GM19468 (cell line): Measurements from ENCODE around the gene MYO5A.
A peak's percentile ranks its signal among the peaks of the same experiment; 100 is the strongest.
"Not testable (repeated sequence)": the region's sequence is repeated elsewhere in the genome, so short reads cannot be mapped to it uniquely, and the experiment has no call there.

ENCODE experiments used
- ATAC-seq: cut with Tn5 transposase; IDR thresholded peaks from one replicate; pipeline ENCODE4 v1.9.1; 2021; ENCODE audit warnings: mild to moderate bottlenecking, moderate library complexity, moderate number of reproducible peaks; ENCODE audit not compliant: unreplicated experiment; ENCODE audit errors: extremely low read depth

Gene MYO5A

GRCh38 chr15:52509500-52510245, 19.0 kb downstream of the MYO5A start:
- ATAC-seq, result no peak

GRCh38 chr15:52506549-52506948, 22.1 kb downstream of the MYO5A start:
- no peak for ATAC-seq

GRCh38 chr15:52505151-52505550, 23.5 kb downstream of the MYO5A start:
- no peak for ATAC-seq

- no peak for ATAC-seq
These were observed 24.7 kb downstream of the MYO5A start for GRCh38 chr15:52503788-52504496.

GRCh38 chr15:52502608-52503007, 26.1 kb downstream of the MYO5A start:
- no peak for ATAC-seq

- no peak for ATAC-seq
These were observed 29.2 kb downstream of the MYO5A start for GRCh38 chr15:52499506-52499905.

- no peak for ATAC-seq
These were observed 30.0 kb downstream of the MYO5A start for GRCh38 chr15:52498706-52499105.

GRCh38 chr15:52496776-52497470, 31.8 kb downstream of the MYO5A start:
- no peak for ATAC-seq

GRCh38 chr15:52496175-52496574, 32.5 kb downstream of the MYO5A start:
- no peak for ATAC-seq

- no peak for ATAC-seq
These were observed 33.6 kb downstream of the MYO5A start for GRCh38 chr15:52495125-52495524.

GRCh38 chr15:52493968-52494367, 34.7 kb downstream of the MYO5A start:
- no peak for ATAC-seq

GRCh38 chr15:52492132-52492531, 36.5 kb downstream of the MYO5A start:
- ATAC-seq, result no peak

GRCh38 chr15:52491472-52491871, 37.2 kb downstream of the MYO5A start:
- ATAC-seq, result no peak

- not testable (repeated sequence) for ATAC-seq
These were observed 39.2 kb downstream of the MYO5A start for GRCh38 chr15:52489430-52489829.

- ATAC-seq, result no peak
These were observed 39.9 kb downstream of the MYO5A start for GRCh38 chr15:52488830-52489229.

GRCh38 chr15:52486003-52486996, 42.4 kb downstream of the MYO5A start:
- ATAC-seq, result no peak

GRCh38 chr15:52485290-52485689, 43.4 kb downstream of the MYO5A start:
- no peak for ATAC-seq

GRCh38 chr15:52483707-52484106, 45.0 kb downstream of the MYO5A start:
- ATAC-seq, result no peak

GRCh38 chr15:52481915-52482314, 46.8 kb downstream of the MYO5A start:
- peak; percentile 91 for ATAC-seq

GRCh38 chr15:52480990-52481389, 47.7 kb downstream of the MYO5A start:
- no peak for ATAC-seq
